HG02981 (cell line): ENCODE data around the gene TBC1D22A.

Experiments
- ATAC-seq: cut with Tn5 transposase; IDR thresholded peaks from one replicate; pipeline ENCODE4 v1.9.1; 2021; ENCODE audit warnings: mild to moderate bottlenecking, moderate library complexity; ENCODE audit not compliant: unreplicated experiment

Gene TBC1D22A

DNA sequence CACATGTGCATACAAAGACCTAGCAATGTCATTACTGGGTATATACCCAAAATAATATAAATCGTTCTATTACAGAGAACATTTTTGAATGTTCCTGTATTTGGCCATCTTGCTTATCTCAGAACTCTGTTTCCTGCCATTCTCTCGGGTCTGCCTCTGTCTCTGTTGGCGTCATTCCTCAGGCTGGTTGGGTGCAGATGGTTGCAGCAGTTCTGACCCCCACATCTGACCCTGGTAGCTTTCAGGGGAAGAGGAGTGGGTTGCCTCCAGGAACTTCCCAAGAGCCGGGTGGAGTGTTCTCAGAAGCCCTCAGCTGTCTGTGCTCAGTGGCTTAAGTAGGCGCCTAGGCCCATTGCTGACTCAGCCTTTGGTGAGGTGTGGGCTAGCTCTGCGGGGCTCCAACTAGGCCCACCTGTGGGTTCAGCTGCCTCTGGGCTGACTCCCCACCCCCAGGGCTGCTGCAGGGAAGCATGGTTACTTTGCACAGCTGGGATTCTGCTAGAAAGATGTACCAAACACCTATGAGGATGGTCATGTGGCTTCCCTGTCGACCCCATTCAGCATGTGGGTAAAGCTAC is 114.0 kb downstream of the TBC1D22A start:
- no peak for ATAC-seq

DNA sequence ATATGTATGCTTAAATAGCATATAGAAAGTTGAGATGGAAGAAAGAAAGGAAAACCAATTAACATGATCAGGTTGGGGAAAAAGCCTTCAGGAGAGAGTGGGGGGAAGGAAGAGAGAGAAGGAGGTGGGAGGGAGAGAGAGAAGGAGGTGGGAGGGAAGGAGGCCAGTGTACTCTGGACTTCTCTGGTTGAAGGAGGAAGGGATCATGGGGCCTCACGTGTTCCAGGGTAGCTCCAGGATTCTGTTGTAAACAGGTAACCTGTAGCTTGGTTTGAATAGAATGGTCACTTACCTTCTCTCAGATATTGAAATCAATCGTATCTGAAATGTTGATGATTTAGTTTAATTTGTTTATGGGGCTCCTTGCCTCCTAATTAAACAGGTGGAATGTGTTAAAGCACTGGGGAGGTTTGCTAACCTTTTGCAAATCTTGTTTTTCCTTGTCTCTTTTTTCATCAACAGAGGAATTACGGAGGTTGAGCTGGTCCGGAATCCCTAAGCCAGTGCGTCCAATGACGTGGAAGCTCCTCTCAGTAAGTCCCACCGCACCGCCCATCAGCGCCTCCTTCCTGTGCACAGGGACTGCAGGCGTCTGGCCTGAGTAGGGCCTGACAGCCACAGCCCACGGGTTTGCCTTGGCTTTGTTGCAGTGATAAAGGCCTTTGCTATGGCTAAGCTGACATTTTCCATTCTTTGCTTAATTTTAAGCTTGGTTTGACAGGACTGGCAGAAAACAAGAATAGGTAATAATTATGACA is 115.9 kb downstream of the TBC1D22A start:
- ATAC-seq, result no peak

DNA sequence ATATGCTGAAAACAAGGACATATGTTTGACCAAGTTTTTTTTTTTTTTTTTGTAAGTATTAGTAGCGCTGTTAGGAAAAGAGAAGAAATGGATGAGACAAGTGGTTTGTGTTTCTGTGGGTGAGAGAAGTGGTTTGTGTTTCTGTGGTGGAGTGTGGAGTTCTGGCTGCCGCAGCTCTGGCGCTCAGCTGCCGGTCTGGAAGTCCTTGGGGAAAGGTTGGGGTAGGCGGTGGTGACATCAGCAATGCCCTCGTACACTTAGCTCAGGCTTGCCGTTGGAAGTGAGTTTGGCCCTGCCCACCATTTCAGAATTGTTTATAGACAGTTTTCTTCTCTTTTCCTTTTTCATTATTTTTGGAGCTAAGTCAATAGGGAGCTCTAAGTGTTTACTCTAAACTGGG is 116.6 kb downstream of the TBC1D22A start:
- ATAC-seq, result no peak

DNA sequence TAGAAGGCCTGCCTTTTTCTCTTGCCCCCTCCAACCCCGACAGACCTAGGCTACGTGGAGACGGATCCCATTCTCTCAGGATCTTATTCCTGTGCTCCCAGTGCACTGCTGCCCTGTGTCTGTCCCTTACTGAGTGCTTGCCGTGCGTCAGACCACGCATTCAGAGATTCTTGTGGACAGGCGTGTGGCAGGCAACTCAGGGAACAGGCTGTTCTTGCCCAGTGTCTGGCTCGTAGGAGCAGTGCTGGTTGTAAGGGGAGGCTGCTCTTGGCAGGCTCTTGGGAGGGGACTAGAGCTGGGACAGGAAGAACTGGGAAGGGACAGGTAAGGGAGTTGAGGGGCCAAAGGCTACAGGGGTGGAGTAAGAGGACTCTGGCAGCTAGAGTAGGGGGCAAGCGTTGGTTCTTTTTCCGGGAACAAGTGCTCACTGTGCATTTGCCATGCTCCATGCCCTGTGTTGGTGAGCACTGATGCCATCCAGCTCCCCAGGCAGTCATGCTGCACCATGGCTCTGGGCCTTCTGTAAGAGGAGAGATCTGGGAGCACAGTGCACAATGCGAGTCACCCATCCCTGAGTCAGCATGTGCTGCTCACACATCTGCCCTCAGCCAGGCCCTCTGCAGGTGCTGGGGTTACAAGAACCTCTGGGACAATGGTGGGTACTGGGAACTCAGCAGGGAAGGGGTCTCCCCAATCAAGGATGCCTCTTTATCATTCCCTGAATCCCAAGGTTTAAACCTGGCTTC is 119.1 kb downstream of the TBC1D22A start:
- ATAC-seq, result no peak

DNA sequence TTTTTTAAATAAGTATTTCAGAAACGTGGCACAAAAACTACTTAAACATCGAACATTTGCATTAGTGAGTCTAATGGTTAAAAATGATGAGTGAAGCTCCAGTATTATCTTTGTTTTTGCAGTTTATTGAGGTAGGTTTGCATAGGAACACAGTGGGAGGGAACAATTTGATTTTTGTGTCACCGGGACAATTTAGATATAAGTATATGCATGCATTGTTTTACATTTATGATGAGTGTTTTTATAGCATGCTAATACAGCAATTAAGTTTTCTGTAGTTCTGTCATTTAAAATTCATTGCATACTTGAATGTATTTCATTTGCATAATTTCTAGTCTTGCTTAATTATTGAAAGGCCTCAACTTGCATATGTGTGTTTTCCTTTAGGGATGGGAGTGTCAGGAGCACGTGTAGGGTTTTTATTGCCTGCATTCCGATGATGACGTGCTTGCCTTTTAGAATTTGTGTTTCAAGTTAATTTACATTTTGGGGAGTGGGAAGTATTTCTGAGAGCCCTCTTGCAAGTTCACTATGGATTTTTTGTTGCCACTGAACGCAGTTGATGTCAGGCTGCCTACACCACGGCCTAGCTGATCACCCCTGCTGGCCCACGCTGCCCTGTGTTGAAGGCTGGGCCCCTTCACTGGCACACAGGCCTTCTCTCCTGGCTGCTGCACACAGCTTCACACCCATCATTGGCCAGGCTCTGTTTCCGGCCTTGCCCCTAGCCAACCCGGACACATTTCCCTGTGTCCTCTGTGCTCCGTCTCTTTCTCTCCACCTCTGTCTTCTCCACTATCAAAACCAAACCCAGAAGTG is 120.9 kb downstream of the TBC1D22A start:
- no peak for ATAC-seq

DNA sequence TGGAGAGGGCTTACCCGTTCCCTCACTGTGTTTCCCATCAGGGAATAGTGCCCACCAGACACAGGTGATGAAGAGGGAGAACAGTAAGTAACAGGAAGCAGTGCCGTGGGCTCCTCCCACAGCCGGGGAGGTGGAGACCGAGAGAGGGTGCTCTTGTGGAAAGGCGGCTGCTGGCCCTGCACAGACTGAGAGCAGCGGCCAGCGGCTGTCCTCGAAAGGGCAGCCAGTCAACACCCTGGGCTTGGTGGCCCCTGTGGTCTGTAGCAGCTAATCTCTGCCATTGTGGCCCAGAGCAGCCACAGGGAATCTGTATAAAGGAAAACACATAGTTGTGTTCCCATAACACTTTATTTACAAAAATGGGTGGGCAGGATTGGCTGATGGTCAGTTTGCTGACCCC is 121.9 kb downstream of the TBC1D22A start:
- ATAC-seq, result no peak

DNA sequence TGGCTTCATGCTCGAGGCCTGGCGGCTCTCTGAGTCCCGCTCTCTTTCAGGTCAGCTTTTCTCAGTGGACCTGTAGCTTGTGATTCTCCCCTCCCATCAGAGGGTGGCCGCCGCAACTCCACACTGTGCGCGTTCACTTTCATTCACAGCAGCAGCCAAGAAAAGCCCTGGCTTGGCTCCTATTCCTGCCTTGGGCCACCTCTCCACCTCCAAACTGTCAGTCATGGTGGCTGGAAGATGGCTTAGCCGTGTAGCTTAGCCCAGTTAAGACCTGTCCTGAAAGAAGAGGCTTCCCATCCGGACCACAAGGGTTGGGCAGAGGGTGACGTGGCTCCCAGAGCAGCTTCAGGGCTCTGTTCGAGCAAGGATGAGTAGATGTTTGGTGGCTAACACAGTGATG is 125.5 kb downstream of the TBC1D22A start:
- ATAC-seq, result no peak

DNA sequence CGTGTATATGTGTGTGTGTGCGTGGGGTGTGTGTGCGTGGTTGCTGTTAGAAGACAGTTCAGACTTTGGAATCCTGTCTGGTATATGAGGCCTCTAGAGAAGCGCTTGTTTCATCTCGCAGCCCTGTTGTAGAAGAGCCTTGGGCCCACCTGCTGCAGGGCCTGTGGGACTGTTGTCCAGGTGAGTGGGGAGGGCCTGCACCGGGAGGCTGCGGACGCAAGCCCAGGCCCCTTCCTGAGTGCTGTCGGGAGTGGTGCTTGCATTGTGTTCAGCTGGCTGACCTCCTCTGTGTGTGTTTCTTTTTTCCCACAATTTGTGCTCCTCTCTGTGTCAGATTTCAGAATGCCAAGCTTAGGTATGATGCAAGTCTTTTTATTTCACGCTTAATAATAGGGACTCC is 128.4 kb downstream of the TBC1D22A start:
- ATAC-seq, result no peak

DNA sequence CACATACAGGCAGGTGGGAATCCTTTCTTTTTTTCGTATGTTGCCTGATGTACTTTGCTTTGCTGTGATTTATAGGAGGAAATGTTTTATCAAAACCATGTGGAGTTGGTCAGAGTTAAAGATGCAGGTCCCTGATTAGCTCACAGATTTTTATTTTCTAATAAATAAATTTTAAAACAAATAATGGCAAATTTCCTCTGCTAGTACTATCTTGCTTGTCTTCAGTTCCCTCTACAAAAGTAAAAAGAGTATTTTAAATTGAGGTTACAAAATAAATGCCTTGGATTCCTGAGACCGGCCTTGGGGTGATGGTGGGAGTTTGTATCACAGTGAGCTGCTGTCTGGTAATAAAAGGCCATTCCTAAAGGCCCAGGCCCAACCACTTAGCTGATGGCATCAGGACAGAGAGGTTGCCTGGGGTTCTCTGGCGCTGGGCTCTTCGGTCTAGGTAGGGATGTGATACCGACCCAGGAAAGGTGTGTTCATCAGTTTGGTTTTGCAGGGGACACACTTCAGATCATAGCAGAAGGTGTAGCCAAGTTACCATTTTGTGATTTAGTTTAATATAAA is 129.0 kb downstream of the TBC1D22A start:
- no peak for ATAC-seq

DNA sequence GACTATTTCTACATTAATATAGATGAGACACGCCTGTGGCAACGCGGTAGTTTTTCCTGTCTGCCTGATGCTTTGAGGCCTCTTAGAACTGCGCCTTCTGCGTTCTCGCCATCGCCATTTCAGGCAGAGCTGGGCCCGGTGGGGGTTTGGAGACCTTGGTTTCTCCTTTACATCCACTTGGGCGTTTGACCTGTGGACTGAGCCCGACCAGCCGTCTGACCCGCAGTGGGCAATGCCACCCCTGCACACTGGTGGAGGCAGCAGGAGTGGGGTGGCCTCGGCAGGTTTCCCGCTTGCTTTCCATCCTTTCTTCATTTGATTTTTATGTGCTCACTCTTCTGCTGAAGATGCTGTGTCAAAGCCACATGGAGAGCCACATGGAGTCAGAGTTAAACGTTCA is 130.4 kb downstream of the TBC1D22A start:
- no peak for ATAC-seq

DNA sequence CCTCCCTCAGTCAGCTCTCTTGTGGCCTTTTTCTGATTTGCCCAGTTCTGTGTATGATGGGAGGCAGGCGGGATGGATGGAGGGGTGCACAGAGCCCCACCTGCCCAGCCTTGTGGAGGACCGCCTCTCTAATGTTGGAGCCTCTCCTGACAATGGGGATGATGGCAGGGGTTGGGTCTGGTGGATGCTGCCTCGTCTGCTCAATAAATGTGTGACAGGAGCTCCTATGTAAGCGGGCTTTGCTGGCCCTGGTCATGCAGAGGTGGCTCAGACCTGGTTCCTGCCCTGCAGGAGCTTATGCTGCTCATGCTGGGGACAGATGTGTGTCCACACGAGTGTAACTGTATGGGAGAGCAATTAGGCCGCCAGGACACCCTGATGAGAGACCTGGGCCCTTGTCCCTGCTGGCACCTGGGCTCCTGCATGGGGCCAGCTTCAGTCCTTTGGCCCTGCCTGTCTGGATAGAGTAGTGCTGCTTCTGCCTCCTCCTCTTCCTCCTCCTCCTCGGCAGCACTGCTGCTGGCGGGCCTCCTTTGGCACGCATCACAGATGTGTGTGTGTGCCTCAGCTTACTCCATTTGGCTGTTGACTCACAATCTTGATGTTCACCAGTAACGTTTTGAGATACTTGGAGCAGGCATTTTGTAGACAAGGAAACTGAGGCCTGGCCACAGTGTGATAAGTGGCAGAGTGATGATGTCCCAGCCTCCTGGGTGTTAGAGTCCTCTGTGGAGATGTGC is 131.0 kb downstream of the TBC1D22A start:
- ATAC-seq, result no peak

DNA sequence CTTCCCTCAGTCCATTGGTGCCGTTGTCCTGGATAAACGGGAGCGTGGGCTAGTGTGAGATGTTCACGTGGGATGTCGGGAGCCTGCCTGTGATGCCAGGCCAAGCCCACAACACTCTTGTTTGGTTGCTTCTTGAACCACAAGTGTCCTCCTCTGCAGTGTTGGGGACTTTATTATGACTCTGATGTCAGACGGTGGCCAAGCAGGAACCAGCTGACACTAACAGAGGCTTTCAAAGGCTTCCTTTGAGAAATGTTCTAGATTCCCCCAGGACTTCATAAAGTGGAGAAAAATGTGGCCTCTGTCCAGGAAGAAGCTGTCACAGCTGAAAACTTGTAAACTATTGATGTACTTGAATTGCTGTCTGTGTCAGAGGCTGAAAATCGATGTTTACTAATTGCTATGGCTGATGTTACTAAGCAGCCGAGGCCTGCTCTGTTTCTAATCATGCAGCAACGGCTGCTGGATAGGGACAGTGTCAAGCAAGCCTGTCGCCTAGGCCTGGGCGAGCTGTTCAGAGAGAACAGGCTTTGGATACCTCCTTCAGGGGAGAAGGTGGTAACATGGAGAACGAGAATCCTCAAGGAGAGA is 131.7 kb downstream of the TBC1D22A start:
- ATAC-seq, result no peak

DNA sequence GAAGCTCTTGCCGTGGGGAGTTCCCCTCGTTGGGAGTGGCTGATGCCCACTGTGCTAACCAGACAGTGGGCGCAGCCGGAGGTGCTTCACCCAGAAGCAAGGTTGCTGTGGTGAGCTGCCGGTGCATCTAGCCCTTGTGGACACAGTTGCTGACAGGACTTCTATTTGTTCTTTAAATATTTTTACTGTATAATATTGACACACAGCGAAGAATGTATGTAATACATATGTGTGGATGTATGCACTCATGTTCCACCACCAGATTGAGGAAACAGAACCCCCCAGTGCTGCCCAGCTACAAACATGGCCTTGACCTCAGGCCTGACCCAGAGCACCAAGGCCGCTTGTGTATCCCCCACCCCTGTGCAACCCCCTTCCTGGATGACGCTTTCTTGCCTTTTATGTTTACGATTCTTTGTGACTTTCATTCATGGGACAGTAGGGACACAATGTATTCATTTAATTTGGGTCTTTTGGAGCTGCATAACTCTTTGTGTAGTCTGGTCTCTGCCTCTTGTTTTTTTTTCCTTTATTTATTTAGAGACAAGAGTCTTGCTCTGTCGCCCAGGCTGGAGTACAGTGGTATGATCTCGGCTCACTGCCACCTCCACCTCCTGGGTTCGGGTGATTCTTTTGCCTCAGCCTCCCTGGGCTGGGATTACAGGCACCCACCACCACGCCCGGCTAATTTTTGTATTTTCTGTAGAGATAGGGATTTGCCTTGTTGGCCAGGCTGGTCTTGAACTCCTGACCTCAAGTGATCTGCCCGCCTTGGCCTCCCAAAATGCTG is 132.6 kb downstream of the TBC1D22A start:
- ATAC-seq, result no peak

DNA sequence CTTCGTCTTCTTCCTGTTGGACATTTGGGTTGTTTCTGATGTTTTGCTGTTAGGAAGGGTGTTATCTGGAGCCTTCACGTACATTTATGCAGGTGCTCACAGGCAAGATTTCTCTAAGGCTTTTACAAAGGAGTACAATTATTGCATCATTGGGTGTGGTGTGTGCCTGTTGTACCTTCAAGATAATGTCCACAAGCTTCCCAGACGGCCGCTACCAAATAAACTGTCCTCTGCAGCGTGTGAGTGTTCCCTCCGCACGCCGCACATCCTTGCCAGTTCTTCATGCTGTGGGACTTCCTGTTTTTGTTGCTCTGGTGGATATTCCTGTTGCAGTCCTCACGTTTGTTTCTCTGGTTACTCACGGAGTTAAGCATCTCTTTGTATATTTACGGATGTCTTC is 133.3 kb downstream of the TBC1D22A start:
- no peak for ATAC-seq

DNA sequence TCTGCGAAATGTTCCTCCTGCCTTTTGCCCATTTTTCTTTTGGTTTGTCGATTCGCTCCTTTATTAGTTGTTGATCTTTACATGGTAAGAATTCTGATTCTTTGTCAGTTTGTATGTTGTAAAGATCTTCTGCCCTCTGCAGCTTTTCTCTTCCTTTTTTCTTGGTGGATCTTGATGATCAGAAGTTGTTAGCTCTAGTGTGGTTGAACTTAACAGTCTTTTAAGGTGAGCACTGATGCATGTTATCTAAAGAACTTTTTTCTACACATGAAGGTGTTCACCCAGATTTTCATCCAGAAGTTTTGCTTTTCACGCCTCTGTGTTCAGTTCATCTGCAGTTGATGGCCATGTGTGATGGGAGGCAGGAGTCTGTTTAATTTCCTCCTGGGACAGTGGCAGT is 133.7 kb downstream of the TBC1D22A start:
- ATAC-seq, result no peak

DNA sequence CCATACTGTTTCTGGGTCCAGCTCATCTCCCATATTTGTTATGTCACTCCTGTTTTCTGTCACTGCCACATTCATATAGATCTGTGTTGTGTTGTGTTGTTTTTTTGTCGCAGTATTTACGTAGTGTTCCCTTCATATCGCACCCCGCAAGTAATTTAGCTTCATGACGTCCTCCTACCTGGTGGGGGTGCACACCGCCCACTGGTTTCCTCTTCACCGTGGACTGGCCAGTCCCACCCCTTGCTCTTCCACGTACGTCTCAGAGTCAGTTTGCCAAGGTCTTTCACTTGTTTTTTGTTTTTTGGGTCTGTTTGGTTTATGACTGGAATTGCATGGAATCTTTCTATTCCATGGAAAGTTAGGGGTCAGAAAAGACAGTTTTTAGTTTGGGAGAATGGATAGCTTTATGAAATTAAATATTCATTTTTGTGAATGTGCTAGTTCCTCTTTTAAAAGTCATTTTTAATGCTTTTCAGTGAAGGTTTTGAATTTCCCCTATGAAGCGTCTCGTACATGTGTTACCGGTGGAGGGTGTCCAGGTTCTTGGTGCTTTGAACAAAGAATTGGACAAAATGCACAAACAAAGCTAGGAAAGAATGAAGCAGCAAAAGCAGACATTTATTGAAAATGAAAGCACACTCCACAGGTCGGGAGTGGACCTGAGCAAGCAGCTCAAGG is 134.3 kb downstream of the TBC1D22A start:
- no peak for ATAC-seq

DNA sequence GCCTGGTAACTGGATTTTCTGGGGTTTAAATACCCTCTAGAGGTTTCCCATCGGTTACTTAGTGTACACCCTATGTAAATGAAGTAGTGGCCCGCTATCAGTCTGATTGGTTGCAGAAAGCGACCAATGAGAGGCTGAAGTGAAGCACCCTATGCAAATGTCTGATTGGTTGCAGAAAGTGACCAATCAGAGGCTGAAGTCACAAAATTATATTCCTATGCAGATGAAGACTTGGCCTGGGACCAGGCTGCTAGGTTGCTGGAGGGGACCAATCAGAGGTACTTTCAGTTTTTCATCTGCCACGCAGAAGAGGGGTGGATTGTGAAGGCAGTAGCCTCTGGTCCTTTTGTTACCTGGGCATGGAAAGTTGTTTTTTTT is 134.8 kb downstream of the TBC1D22A start:
- ATAC-seq, result no peak

DNA sequence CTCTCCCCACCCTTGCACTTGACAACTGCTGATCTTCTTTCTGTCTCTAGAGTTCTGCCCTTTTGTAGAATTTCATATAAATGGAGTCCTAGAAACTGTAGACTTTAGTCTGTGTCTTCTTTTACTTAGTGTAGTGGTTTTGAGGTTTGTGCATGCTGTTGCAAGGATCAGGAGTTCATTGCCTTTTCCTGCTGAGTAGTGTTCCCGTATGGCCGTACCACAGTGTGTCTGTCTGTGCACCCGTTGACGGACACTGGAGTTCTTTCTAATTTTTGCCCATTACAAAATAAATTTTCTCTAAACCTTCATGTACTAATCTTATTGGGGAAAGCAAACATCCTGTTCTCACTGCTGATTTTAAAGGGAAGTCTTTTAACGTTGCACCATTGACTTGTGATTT is 138.1 kb downstream of the TBC1D22A start:
- ATAC-seq, result no peak

DNA sequence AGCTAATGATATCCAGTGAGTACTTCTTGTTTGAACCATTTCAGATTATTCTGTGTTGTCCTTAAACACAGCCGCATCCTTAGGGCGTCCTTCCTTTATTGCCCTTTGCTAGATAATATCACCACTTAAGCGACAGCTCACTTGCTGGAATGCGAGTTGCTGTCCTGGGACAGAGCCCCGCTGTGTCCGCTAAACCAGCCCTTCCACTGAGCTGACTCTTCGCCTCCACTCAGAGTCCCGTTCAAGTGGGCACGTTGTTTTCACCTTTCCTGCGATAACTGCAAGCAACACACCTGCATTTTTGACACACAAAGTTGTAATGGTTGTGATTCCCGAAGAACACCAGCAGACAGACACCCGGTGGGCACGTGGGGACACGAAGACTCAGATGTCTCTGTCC is 140.0 kb downstream of the TBC1D22A start:
- no peak for ATAC-seq
